BE2C (cell line): Measurements from ENCODE around the gene TMED10. TPM values are rescaled to one million over a fixed set of nuclear protein-coding genes. Genes with fewer than 3 reads are reported as not detected.

Experiments
- DNase-seq: peaks from one replicate; pipeline ENCODE4 v3.0.0-alpha.2; 2020
- H3K27me3 ChIP-seq: fragments of 250-450 bp; sonication (Bioruptor Pico); 2 replicates; pipeline ENCODE4 v1.5.1; 2020; ENCODE audit warnings: mild to moderate bottlenecking
- H3K36me3 ChIP-seq: fragments of 250-450 bp; sonication (Bioruptor Pico); 2 replicates; pipeline ENCODE4 v1.5.1; 2020; ENCODE audit warnings: mild to moderate bottlenecking
- H3K4me1 ChIP-seq: fragments of 250-450 bp; sonication (Bioruptor Pico); 2 replicates; pipeline ENCODE4 v1.5.1; 2020
- H3K4me3 ChIP-seq: 2 replicates; pipeline ENCODE4 v1.5.1; 2011; ENCODE audit warnings: low read depth, low read length
- H3K9me3 ChIP-seq: fragments of 250-450 bp; sonication (Bioruptor Pico); 2 replicates; pipeline ENCODE4 v1.5.1; 2020
- polyA plus RNA-seq: library from polyadenylated mRNA; unstranded; fragments of >200 nt; gene quantifications from one replicate; pipeline ENCODE4 v1.2.1, GENCODE V29; 2012; ENCODE audit warnings: low read depth, missing spikeins; ENCODE audit not compliant: insufficient read length, insufficient read depth
- TF ChIP-seq, protein P1 (sequence below): IDR thresholded peaks from 2 replicates; pipeline ENCODE4 v1.5.1; 2012; ENCODE audit warnings: mild to moderate bottlenecking, low read depth, low read length

Gene TMED10
- polyA plus RNA-seq: 153 TPM

DNA sequence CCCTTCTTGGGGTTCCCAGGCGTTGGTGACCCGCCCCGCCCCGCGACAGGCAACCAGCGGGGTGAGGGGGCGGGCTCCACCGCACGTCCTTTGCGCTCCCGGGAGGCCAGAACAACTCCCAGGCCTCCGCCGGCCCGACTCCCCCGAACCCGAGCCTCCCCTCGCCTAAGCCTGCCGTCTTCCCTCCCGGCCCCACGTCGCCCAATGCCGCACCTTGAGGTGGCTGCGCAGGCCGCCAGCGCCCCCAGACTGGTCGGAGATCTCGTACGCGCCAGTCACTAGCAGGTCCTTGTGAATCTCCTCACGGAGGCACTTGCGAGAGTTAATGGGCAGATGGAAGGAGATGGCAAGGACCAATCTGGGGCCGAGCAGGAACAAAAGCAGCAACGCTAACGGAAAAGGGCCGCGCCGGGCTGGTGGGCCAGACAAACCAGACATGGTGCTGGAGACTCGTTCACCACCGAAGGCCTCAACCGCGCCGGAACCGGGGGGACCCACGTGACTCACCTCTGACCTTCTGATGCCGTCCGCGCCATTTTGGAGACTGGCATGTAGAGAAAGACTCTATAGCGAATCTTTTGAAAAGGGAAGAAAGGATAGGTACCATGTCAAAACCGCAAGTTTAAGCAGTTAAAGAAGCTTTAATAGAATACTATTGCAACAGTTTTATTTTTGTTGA, at the start of gene TMED10:
TMED10 (minus strand) TSS at position 471 of the 679 bp plus-strand sequence; CDS start at position 438, 33 bp downstream.
- peak; percentile 91 for DNase-seq
- no peaks in the 10 kb centered on the region for H3K27me3 ChIP-seq
- H3K4me3 ChIP-seq: peak within 1 kb of the TSS; percentile 80
- no peaks in the 10 kb centered on the region for H3K36me3 ChIP-seq
- H3K9me3 ChIP-seq: no peaks in the 10 kb centered on the region
- no peaks in the 10 kb centered on the region for H3K4me1 ChIP-seq
- TF ChIP-seq, protein P1, sequence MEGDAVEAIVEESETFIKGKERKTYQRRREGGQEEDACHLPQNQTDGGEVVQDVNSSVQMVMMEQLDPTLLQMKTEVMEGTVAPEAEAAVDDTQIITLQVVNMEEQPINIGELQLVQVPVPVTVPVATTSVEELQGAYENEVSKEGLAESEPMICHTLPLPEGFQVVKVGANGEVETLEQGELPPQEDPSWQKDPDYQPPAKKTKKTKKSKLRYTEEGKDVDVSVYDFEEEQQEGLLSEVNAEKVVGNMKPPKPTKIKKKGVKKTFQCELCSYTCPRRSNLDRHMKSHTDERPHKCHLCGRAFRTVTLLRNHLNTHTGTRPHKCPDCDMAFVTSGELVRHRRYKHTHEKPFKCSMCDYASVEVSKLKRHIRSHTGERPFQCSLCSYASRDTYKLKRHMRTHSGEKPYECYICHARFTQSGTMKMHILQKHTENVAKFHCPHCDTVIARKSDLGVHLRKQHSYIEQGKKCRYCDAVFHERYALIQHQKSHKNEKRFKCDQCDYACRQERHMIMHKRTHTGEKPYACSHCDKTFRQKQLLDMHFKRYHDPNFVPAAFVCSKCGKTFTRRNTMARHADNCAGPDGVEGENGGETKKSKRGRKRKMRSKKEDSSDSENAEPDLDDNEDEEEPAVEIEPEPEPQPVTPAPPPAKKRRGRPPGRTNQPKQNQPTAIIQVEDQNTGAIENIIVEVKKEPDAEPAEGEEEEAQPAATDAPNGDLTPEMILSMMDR: no peak

DNA sequence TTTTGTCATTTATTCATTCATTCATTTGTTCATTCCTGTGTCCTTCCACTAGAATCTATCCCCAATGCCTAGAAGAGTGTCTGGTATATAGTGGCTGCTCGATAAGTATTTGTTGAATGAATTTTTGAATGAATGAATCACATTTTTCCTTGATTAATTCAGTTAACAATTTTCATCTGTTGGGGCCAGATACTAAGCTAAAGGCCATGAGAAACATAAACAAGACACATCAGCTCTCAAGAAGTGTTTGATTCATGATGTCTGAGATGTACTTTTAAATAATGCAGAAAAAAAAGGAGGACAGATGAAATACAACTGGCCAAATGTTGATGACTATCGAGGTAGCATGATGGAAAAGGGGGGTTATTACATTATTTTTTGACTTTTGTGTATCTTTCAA, 48.1 kb upstream of the TMED10 start:
- no peaks in the 10 kb centered on the region for H3K9me3 ChIP-seq
- TF ChIP-seq, protein P1: no peak
- no peak overlapping the region for H3K4me3 ChIP-seq
- no peak for DNase-seq
- H3K36me3 ChIP-seq: no peaks in the 10 kb centered on the region
- H3K4me1 ChIP-seq: no peaks in the 10 kb centered on the region
- H3K27me3 ChIP-seq: no peaks in the 10 kb centered on the region

DNA sequence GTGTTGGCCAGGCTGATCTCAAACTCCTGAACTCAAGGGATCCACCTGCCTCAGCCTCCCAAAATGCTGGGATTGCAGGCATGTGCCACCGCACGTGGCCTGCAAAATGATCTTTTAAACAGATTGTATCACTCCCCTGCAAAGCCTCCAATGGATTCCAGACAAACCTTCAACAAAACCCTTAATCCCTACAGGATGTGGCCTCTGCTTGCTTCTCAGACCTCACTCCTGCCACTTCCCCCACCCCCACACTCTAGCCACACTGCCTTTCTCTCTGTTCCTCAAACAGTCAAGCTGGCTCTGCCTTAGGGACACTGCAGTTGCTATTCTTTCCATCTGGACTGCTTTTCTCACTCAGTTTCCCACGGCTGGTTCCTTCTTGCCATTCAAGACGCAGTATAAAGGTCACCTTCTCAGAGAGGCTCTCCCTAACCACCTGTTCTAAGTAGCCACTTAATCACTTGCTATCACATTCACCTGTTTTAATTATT, 47.3 kb upstream of the TMED10 start:
- H3K36me3 ChIP-seq: no peaks in the 10 kb centered on the region
- TF ChIP-seq, protein P1: no peak
- H3K4me3 ChIP-seq: no peak overlapping the region
- H3K27me3 ChIP-seq: no peaks in the 10 kb centered on the region
- no peaks in the 10 kb centered on the region for H3K4me1 ChIP-seq
- DNase-seq: no peak
- no peaks in the 10 kb centered on the region for H3K9me3 ChIP-seq

DNA sequence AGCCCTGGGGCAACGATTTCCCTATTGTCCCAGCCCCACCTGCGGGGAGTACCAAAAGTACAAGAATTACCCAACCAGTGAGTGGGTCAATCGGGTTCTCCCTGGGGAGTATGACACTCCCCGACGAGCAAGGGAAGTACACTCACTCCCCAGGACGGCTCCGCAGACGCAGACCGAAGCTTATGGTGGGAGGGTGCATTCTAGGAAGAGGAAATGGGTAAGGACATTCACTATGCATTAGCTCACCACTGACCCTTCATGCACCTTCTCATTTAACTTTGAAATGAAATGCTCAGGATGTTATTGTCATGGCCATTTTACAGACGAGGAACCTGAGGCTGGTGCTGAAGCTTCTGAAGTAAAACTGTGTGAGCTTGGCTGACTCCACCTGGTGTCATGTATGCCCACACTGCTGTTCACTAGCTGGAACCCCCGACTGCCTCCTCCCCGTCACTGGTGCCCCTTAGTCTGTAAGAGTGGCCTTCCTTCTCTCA, 45.8 kb upstream of the TMED10 start:
- no peaks in the 10 kb centered on the region for H3K36me3 ChIP-seq
- TF ChIP-seq, protein P1: no peak
- DNase-seq: no peak
- no peak overlapping the region for H3K4me3 ChIP-seq
- no peaks in the 10 kb centered on the region for H3K9me3 ChIP-seq
- no peaks in the 10 kb centered on the region for H3K4me1 ChIP-seq
- H3K27me3 ChIP-seq: no peaks in the 10 kb centered on the region

DNA sequence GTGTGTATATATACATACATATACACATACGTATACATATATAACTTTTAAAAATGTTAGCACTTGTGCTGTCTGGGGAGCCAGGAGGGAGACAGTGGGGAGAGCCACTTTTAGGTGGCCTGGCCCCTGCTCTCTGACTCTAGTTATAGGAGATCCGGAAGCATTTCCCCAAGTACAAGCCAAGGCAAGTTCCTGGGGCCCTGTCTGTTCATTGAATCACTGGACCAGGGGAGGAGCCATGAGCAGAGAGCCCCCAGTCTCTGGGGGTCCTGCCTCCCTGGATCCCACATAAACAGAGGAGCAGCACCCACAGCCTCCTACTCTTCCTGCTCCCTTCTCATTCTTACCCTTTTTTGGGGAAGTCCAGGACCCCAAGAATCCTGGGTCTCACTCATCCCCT, 45.4 kb upstream of the TMED10 start:
- Histone ChIP-seq H3K4me1 (no peaks in the 10 kb centered on the region), H3K9me3 (no peaks in the 10 kb centered on the region), H3K36me3 (no peaks in the 10 kb centered on the region), H3K27me3 (no peaks in the 10 kb centered on the region), H3K4me3 (no peak overlapping the region)
- TF ChIP-seq, protein P1: no peak
- no peak for DNase-seq

DNA sequence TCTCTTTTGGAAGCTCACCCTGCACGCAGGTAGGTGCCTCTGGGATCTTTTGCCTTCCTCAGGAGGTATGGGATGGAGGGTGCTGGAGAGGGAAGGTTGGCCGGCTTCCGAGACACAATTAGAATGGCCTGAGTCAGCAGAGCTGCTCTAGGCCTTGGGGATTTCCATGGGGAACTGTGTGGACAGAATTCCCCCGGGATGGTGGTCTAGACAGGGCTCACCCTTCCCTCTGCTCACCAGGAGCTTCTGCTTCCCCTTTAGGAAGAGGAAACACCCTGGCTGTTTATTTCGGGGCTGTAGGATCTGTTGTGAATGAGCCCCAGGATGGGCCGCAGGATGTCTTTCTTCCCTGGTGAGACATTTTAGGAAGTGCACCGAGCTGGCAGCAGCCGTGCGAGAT, 43.7 kb upstream of the TMED10 start:
- H3K4me3 ChIP-seq: no peak overlapping the region
- no peaks in the 10 kb centered on the region for H3K36me3 ChIP-seq
- TF ChIP-seq, protein P1: no peak
- no peaks in the 10 kb centered on the region for H3K4me1 ChIP-seq
- no peaks in the 10 kb centered on the region for H3K27me3 ChIP-seq
- no peaks in the 10 kb centered on the region for H3K9me3 ChIP-seq
- DNase-seq: no peak
